Metanephros (tissue), 1 donor: Measurements from ENCODE around the gene VPS45. TPM values are rescaled to one million over a fixed set of nuclear protein-coding genes. Genes with fewer than 3 reads are reported as not detected.

ENCODE experiments used
- total RNA-seq: library from RNA; depleted of rRNA; stranded (reverse); fragments of >200 nt; gene quantifications from one replicate; pipeline ENCODE4 v1.2.3, GENCODE V29; 2014

The VPS45 gene, protein sequence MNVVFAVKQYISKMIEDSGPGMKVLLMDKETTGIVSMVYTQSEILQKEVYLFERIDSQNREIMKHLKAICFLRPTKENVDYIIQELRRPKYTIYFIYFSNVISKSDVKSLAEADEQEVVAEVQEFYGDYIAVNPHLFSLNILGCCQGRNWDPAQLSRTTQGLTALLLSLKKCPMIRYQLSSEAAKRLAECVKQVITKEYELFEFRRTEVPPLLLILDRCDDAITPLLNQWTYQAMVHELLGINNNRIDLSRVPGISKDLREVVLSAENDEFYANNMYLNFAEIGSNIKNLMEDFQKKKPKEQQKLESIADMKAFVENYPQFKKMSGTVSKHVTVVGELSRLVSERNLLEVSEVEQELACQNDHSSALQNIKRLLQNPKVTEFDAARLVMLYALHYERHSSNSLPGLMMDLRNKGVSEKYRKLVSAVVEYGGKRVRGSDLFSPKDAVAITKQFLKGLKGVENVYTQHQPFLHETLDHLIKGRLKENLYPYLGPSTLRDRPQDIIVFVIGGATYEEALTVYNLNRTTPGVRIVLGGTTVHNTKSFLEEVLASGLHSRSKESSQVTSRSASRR
- total RNA-seq, result 46.2 TPM

DNA sequence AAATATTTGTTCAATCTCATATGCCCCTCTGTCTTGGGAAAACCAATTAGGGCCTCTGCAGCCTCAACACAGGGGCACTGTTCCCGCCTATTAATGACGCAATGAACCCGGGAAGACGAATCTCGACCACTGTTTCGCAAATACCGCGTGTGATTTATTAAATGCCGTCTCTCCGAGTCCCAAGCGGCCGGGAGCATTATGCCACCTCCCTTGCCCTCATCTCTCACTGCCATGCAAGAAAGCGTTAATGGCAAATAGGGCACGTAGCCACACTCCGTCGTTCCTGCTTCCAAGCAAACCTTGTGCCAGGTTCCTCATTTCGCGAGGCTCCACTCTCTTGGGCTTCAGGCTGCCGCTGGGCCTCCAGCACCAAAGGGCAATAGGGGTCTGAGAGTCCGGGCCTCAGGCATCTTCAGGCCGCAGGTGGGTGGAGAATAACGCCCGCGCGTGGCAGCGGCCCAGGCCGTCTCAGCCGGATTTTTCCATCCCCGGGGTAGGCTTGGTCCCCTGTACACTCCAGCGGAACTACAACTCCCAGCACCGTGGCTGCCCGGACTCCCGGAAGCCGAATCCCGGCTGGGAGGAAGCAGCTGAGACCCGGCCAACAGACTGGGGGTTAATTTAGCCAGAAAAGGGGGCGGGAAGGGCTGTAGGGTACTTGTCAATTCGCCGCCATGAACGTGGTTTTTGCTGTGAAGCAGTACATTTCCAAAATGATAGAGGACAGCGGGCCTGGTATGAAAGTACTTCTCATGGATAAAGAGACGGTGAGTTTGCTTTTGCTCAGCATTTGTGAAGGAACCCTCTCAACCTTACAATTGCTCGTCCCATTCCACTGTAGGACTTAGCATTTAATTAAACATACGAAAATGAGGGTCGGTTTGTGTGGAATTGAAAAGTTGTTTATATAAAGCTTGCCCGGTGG is at the start of gene VPS45:
VPS45 (plus strand) TSS at position 593 of the 925 bp plus-strand sequence; CDS start at position 675, 82 bp downstream.

DNA sequence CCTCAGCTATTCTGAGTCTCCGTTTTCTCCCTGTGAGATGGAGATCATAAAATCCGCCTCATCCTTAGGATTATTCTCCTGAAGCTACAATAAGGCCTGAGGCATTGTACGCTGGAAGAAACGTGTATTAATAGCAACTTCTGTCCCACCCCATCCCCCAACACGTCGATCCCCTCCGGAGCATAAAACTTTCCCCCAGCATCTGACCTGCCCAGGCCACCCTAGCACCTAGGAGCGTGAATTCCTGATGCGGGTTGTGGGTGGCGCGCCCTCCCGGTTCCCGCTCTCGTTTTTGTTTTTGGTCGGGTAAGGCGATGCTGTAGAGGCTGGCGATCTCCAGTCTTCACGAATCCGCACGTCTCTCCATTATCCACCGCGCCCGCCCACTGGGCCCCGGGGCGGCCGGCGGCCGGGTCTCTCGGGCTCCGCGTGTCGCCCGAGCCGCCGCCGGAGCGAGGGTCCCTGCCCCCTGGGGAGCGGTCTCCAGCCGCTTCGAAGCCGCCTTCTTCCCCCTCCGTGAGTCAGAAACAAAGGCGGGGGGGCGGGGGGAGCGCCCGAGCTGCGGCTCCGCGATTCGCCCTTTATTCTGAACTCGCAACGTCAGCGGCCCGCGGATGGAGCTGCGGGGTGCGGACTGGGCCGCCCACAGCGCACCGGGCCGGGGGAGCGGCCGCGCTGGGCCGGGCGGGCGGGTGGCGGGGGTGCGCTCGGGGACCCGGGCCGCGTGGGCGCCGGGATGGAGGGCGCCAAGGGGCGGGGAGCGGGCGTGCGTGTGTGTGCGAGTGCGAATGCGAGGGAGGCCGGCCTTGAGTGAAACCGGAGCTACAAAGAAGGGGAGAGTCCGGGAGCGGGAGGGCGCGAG is 81.9 kb downstream of the VPS45 start, which contains the start of gene PLEKHO1:
PLEKHO1 (plus strand) TSS at position 646 of the 862 bp plus-strand sequence. CDS start 342 bp downstream, outside the sequence.

Other genes with a start within 250 kb of the VPS45 start
- gene BOLA1, start 168.2 kb upstream of the VPS45 start, total RNA-seq, result 18.1 TPM
- 6.2 TPM for gene SV2A, start 149.9 kb upstream of the VPS45 start, total RNA-seq
- 13.1 TPM for gene SF3B4, start 140.0 kb upstream of the VPS45 start, total RNA-seq
- 22.9 TPM for gene MTMR11, start 130.9 kb upstream of the VPS45 start, total RNA-seq
- 21.4 TPM for gene OTUD7B, start 57.0 kb upstream of the VPS45 start, total RNA-seq
- gene PLEKHO1, start 82.1 kb downstream of the VPS45 start, total RNA-seq, result 44.3 TPM
- 34.7 TPM for gene ANP32E, start 168.3 kb downstream of the VPS45 start, total RNA-seq
- 2.3 TPM for gene CA14, start 190.0 kb downstream of the VPS45 start, total RNA-seq
- 83.3 TPM for gene APH1A, start 201.2 kb downstream of the VPS45 start, total RNA-seq
- gene C1orf54, start 205.0 kb downstream of the VPS45 start, total RNA-seq, result 23.9 TPM
- gene CIART, start 214.8 kb downstream of the VPS45 start, total RNA-seq, result 3.2 TPM
- 40.4 TPM for gene MRPS21, start 226.1 kb downstream of the VPS45 start, total RNA-seq